Thoracic aorta (tissue), 2 donors: ENCODE results near the gene OSBPL1A. TPM values are rescaled to one million over a fixed set of nuclear protein-coding genes. Genes with fewer than 3 reads are reported as not detected.
"Not testable (repeated sequence)": the region's sequence is repeated elsewhere in the genome, so short reads cannot be mapped to it uniquely, and the experiment has no call there.

Source experiments
- ATAC-seq: fragments of 150-250 bp; one replicate; pipeline ENCODE4 v1.8.0; 2017; ENCODE audit warnings: low read depth; ENCODE audit not compliant: insufficient number of reproducible peaks, low FRiP score
- DNase-seq: peaks from one replicate; pipeline ENCODE4 v3.0.0-alpha.2; 2020; ENCODE audit warnings: low spot score
- H3K27ac ChIP-seq, 2 donors: fragments of 200-600 bp; sonication (generic); 1 replicate in 1 of 2; 2 replicates in 1 of 2; pipeline ENCODE4 v1.5.1; 2016; ENCODE audit warnings: mild to moderate bottlenecking in 2 of 2, moderate library complexity in 2 of 2
- H3K27me3 ChIP-seq: fragments of 200-600 bp; sonication (generic); replicated peaks from 2 replicates; pipeline ENCODE4 v1.6.0; 2016; ENCODE audit warnings: mild to moderate bottlenecking; ENCODE audit not compliant: insufficient read depth
- H3K36me3 ChIP-seq: fragments of 200-600 bp; sonication (generic); one replicate; pipeline ENCODE4 v1.5.1; 2016
- H3K4me1 ChIP-seq, 2 donors: fragments of 200-600 bp; sonication (generic); 1 replicate in 1 of 2; 2 replicates in 1 of 2; pipeline versions ENCODE4 v1.5.1 to v1.6.0; 2016; ENCODE audit warnings: low read depth in 2 of 2, mild to moderate bottlenecking in 1 of 2; ENCODE audit not compliant: control insufficient read depth in 1 of 2
- H3K4me3 ChIP-seq: fragments of 200-600 bp; sonication (generic); 2 replicates; pipeline ENCODE4 v1.5.1; 2016; ENCODE audit warnings: mild to moderate bottlenecking
- H3K9me3 ChIP-seq: fragments of 200-600 bp; sonication (generic); 2 replicates; pipeline ENCODE4 v1.5.1; 2016
- CTCF ChIP-seq: fragments of 200-600 bp; sonication (generic); IDR thresholded peaks from one replicate; pipeline ENCODE4 v1.5.1; 2019; ENCODE audit warnings: antibody characterized with exemption
- total RNA-seq, 2 donors: library from RNA; depleted of rRNA; stranded (reverse); fragments of >200 nt; gene quantifications; one replicate each; pipeline versions ENCODE4 v1.1.0 to v1.2.3, GENCODE V29; 2016

The OSBPL1A gene
- total RNA-seq, 2 donors from 2014 or later, result 35.1 to 53.7 TPM

- ATAC-seq, result no peak
- no peak overlapping the region for H3K27ac ChIP-seq
- no peak for TF ChIP-seq CTCF
- no peak overlapping the region for H3K4me3 ChIP-seq
- H3K4me1 ChIP-seq, result no peaks in the 10 kb centered on the region
- H3K9me3 ChIP-seq, result no peaks in the 10 kb centered on the region
- H3K36me3 ChIP-seq, result no peaks in the 10 kb centered on the region
- H3K27me3 ChIP-seq, result no peaks in the 10 kb centered on the region
- DNase-seq, result no peak
Measured at GRCh38 chr18:24388957-24389356, 8.7 kb downstream of the OSBPL1A start.

GRCh38 chr18:24386681-24387080 is 10.9 kb downstream of the OSBPL1A start:
- no peaks in the 10 kb centered on the region for H3K9me3 ChIP-seq
- H3K27ac ChIP-seq, result no peak overlapping the region

GRCh38 chr18:24381126-24381525 is 16.5 kb downstream of the OSBPL1A start:
- TF ChIP-seq CTCF, result no peak
- Histone ChIP-seq H3K4me3 (no peak overlapping the region), H3K9me3 (no peaks in the 10 kb centered on the region), H3K4me1 (no peaks in the 10 kb centered on the region), H3K27ac (no peak overlapping the region), H3K36me3 (no peaks in the 10 kb centered on the region), H3K27me3 (no peaks in the 10 kb centered on the region)
- DNase-seq (no peak), ATAC-seq (no peak)

More at GRCh38 chr18:24386681-24387080, 10.9 kb downstream of the OSBPL1A start:
- H3K27me3 ChIP-seq, result no peaks in the 10 kb centered on the region
- TF ChIP-seq CTCF, result no peak
- H3K36me3 ChIP-seq, result no peaks in the 10 kb centered on the region
- H3K4me3 ChIP-seq, result no peak overlapping the region
- no peak for DNase-seq
- ATAC-seq, result no peak
- no peaks in the 10 kb centered on the region for H3K4me1 ChIP-seq

- Histone ChIP-seq H3K4me1 (no peaks in the 10 kb centered on the region), H3K27me3 (no peaks in the 10 kb centered on the region), H3K4me3 (no peak overlapping the region), H3K9me3 (no peaks in the 10 kb centered on the region), H3K27ac (no peak overlapping the region), H3K36me3 (no peaks in the 10 kb centered on the region)
- TF ChIP-seq CTCF, result no peak
- ATAC-seq (no peak), DNase-seq (no peak)
Measured at GRCh38 chr18:24380163-24380747, 17.4 kb downstream of the OSBPL1A start.

- DNase-seq, result no peak
- Histone ChIP-seq H3K9me3 (no peaks in the 10 kb centered on the region), H3K27ac (no peak overlapping the region), H3K36me3 (no peaks in the 10 kb centered on the region), H3K4me3 (no peak overlapping the region), H3K4me1 (no peaks in the 10 kb centered on the region), H3K27me3 (no peaks in the 10 kb centered on the region)
- no peak for ATAC-seq
- TF ChIP-seq CTCF, result no peak
Measured at GRCh38 chr18:24378598-24378997, 19.0 kb downstream of the OSBPL1A start.

GRCh38 chr18:24376531-24376930 is 21.1 kb downstream of the OSBPL1A start:
- H3K4me3 ChIP-seq, H3K27me3 ChIP-seq, H3K36me3 ChIP-seq, H3K27ac ChIP-seq, DNase-seq, ATAC-seq, H3K9me3 ChIP-seq, H3K4me1 ChIP-seq: not testable (repeated sequence)
